Vagina (tissue), 2 donors: ENCODE data around the gene FAM110D. TPM values are rescaled to one million over a fixed set of nuclear protein-coding genes. Genes with fewer than 3 reads are reported as not detected.

Source experiments
- DNase-seq, 2 donors: peaks; one replicate each; pipeline ENCODE4 v3.0.0-alpha.2; 2017; ENCODE audit errors: extremely low spot score in 2 of 2
- H3K27ac ChIP-seq: fragments of 200-600 bp; sonication (generic); one replicate; pipeline ENCODE4 v1.5.1; 2019
- H3K27me3 ChIP-seq: fragments of 200-600 bp; sonication (generic); one replicate; pipeline ENCODE4 v1.5.1; 2019
- H3K36me3 ChIP-seq, 2 donors: fragments of 200-600 bp; sonication (generic); one replicate each; pipeline ENCODE4 v1.5.1; 2017 to 2019
- H3K4me1 ChIP-seq: fragments of 200-600 bp; sonication (generic); one replicate; pipeline ENCODE4 v1.5.1; 2019
- H3K4me3 ChIP-seq, 2 donors: fragments of 200-600 bp; sonication (generic); 1 replicate in 1 of 2; 2 replicates in 1 of 2; pipeline ENCODE4 v1.5.1; 2016 to 2019
- H3K9me3 ChIP-seq: fragments of 200-600 bp; sonication (generic); one replicate; pipeline ENCODE4 v1.5.1; 2019
- CTCF ChIP-seq, 3 experiments: fragments of 450-650 bp in 2 of 3; fragments of 200-600 bp in 1 of 3; sonication (generic) in 1 of 3; IDR thresholded peaks; one replicate each; pipeline ENCODE4 v1.5.1; 2017 to 2019; ENCODE audit warnings: antibody characterized with exemption in 3 of 3, mild to moderate bottlenecking in 2 of 3, moderate library complexity in 2 of 3
- POLR2A ChIP-seq, 2 donors: fragments of 450-650 bp; IDR thresholded peaks; one replicate each; pipeline ENCODE4 v1.6.1; 2017; ENCODE audit warnings: antibody characterized with exemption in 2 of 2, mild to moderate bottlenecking in 2 of 2, moderate library complexity in 2 of 2
- POLR2AphosphoS5 ChIP-seq, 2 donors: sonication (generic); formaldehyde crosslinking; IDR thresholded peaks; one replicate each; pipeline ENCODE4 v1.9.0; 2017; ENCODE audit warnings: antibody characterized with exemption in 2 of 2, mild to moderate bottlenecking in 2 of 2, low read depth in 1 of 2; ENCODE audit not compliant: insufficient read depth in 1 of 2
- intact Hi-C: fragments of 100-400 bp; cut with DNase I; formaldehyde crosslinking; loops from one replicate; pipeline ENCODE4 v1.15.1; 2023
- total RNA-seq: library from RNA; depleted of rRNA; stranded (reverse); fragments of >200 nt; gene quantifications from one replicate; pipeline ENCODE4 v1.2.3, GENCODE V29; 2016

The FAM110D gene
- total RNA-seq, 1 donor from 2014 or later: 4.2 TPM

DNA sequence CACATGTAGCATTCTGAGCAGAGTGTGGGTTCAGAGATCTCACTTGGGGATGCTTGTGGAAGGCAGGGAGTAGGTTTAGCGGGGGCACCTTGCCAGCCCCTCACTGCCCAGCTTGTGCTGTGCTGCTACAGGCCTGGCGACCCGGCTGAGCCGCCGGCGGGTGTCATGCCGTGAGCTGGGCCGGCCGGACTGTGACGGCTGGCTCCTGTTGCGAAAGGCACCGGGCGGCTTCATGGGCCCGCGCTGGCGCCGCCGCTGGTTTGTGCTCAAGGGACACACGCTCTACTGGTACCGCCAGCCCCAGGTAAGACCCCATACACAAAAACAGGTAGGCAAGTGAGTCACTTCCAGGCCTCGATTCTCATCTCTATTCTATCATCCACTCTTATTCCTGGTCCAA lies 26.0 kb downstream of the FAM110D start:
- Histone ChIP-seq H3K36me3 (no peaks in the 10 kb centered on the region), H3K4me3 (no peak overlapping the region), H3K27me3 (no peaks in the 10 kb centered on the region), H3K4me1 (peaks cover 6% of the 10 kb centered on the region), H3K27ac (no peak overlapping the region), H3K9me3 (no peaks in the 10 kb centered on the region)
- TF ChIP-seq POLR2A (IDR thresholded peaks at IDR 0.05) (no peak), CTCF (IDR thresholded peaks at IDR 0.05) (no peak), POLR2AphosphoS5 (IDR thresholded peaks at IDR 0.05; ENCODE audit: insufficient read depth in 1 of 2, low read depth in 1 of 2) (no peak)
- intact Hi-C loops: no loop called here
- DNase-seq: no peak

DNA sequence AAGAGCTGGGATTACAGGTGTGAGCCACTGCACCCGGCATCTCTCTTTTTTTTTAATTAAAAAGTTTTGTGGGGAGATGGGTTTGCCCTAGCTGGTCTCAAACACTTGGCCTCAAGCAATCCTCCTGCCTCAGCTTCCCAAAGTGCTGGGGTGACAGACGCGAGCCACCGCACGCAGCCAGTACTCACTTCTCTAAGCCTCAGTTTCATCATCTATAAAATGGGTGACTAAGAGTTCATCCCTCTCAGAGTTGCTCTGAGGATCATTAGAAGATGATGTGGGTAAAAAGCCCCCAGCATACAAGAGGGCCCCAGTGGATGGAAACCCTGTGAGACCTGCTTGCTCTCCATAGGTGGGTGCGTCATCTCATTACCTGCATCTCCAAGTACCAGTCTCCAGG lies 29.0 kb downstream of the FAM110D start:
- Histone ChIP-seq H3K27ac (no peak overlapping the region), H3K27me3 (no peaks in the 10 kb centered on the region), H3K9me3 (no peaks in the 10 kb centered on the region), H3K36me3 (no peaks in the 10 kb centered on the region), H3K4me3 (no peak overlapping the region), H3K4me1 (no peaks in the 10 kb centered on the region)
- TF ChIP-seq POLR2AphosphoS5 (IDR thresholded peaks at IDR 0.05; ENCODE audit: insufficient read depth in 1 of 2, low read depth in 1 of 2): no peak
- TF ChIP-seq POLR2A (IDR thresholded peaks at IDR 0.05): no peak
- no peak for TF ChIP-seq CTCF (IDR thresholded peaks at IDR 0.05)
- no peak for DNase-seq
- intact Hi-C loops: no loop called here

GRCh38 chr1:26188477-26188876 lies 29.6 kb downstream of the FAM110D start:
- H3K4me1 ChIP-seq: no peaks in the 10 kb centered on the region
- TF ChIP-seq POLR2A (IDR thresholded peaks at IDR 0.05) (no peak), POLR2AphosphoS5 (IDR thresholded peaks at IDR 0.05; ENCODE audit: insufficient read depth in 1 of 2, low read depth in 1 of 2) (no peak), CTCF (IDR thresholded peaks at IDR 0.05) (no peak)
- DNase-seq: no peak
- H3K9me3 ChIP-seq: no peaks in the 10 kb centered on the region
- H3K27ac ChIP-seq: no peak overlapping the region
- H3K36me3 ChIP-seq: no peaks in the 10 kb centered on the region
- intact Hi-C loops: no loop called here
- H3K27me3 ChIP-seq: no peaks in the 10 kb centered on the region
- H3K4me3 ChIP-seq: no peak overlapping the region

DNA sequence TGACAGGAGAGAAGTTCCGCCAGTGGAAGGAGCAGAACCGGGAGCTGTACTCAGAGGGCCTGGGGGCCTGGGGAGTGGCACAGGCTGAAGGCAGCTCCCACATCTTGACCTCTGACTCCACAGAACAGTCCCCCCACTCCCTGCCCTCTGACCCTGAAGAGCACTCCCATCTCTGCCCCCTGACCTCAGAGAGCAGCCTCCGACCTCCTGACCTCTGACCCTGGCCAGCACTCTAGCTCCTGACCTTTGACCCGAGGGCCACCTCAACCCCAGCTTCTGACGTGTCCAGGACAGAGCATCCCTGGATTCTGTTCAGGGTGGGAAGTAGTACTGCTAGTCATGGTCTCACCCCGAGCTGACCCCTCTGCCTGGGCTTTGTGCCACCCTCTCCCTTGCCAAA lies 30.5 kb downstream of the FAM110D start:
- no peak overlapping the region for H3K4me3 ChIP-seq
- DNase-seq: no peak
- no peaks in the 10 kb centered on the region for H3K9me3 ChIP-seq
- H3K27ac ChIP-seq: no peak overlapping the region
- no peaks in the 10 kb centered on the region for H3K27me3 ChIP-seq
- intact Hi-C loops: no loop called here
- TF ChIP-seq POLR2AphosphoS5 (IDR thresholded peaks at IDR 0.05; ENCODE audit: insufficient read depth in 1 of 2, low read depth in 1 of 2) (no peak), CTCF (IDR thresholded peaks at IDR 0.05) (no peak), POLR2A (IDR thresholded peaks at IDR 0.05) (no peak)
- no peaks in the 10 kb centered on the region for H3K36me3 ChIP-seq
- H3K4me1 ChIP-seq: no peaks in the 10 kb centered on the region

DNA sequence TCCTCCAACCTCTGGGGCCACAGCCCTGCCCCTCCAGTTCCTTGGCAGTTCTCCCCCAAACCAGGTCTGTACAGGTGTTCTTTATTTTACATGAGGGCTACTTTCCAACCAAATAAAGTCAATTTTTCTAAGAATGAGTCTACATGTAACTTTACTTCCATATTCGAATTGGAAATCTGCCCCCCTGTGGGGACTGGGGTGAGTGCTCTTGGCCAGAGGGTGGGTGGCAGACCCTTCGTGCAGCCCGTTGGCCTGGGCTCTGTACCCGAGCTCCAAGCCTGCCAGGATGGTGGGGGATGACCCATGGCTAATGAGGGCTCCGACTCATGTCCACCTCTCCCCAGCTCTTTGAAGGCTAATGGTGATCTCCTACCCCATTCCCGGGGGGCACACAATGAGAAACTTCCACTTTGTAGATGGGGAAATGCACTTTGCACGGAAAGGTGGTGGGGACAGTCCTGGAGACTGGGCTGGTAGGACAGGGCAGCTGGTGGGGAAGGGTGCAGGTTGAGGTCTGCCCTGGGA lies 30.9 kb downstream of the FAM110D start:
- no peaks in the 10 kb centered on the region for H3K27me3 ChIP-seq
- DNase-seq: no peak
- H3K4me3 ChIP-seq: no peak overlapping the region
- TF ChIP-seq POLR2A (IDR thresholded peaks at IDR 0.05): no peak
- TF ChIP-seq POLR2AphosphoS5 (IDR thresholded peaks at IDR 0.05; ENCODE audit: insufficient read depth in 1 of 2, low read depth in 1 of 2): no peak
- TF ChIP-seq CTCF (IDR thresholded peaks at IDR 0.05): no peak
- H3K4me1 ChIP-seq: no peaks in the 10 kb centered on the region
- H3K27ac ChIP-seq: no peak overlapping the region
- H3K36me3 ChIP-seq: no peaks in the 10 kb centered on the region
- intact Hi-C loops: no loop called here
- no peaks in the 10 kb centered on the region for H3K9me3 ChIP-seq
